Stimulated activated CD4-positive, alpha-beta T cell treated with anti-CD3 and anti-CD28 coated beads, Interleukin-15, amount 100 ng/mL, for 48 hours (primary cell): Measurements from ENCODE around the gene ZNF512.
"Not testable (repeated sequence)": the region's sequence is repeated elsewhere in the genome, so short reads cannot be mapped to it uniquely, and the experiment has no call there.

Source experiments
- DNase-seq, 2 donors: peaks; one replicate each; pipeline ENCODE4 v3.0.0-alpha.2; 2020; ENCODE audit warnings: low read depth in 2 of 2

Gene ZNF512

DNA sequence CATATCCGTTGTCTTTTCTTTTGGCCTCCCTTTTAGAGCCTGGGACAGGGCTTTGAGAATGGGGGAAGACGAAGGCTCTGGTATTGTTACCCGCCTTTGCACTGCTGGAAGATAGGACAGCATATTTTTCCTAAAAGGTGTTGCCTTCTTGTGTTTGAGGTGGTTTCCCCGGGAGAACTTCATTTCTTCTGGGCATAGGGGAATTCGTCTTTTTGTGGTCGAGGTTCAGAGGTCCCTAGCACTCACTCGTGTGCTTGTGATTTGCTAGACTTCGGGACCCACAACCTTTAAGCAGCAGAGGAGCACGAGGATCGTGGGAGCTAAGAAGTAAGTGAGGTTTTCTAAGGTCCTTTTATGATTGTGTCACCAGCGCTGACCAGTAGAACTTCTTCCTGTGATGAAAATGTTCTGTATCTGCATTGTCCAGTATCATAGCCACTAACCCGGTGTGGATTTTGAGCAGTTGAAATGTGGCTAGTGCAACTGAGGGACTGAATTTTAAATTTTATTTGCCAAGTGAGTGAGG, 611 bp downstream of the ZNF512 start:
- no peak for DNase-seq

DNA sequence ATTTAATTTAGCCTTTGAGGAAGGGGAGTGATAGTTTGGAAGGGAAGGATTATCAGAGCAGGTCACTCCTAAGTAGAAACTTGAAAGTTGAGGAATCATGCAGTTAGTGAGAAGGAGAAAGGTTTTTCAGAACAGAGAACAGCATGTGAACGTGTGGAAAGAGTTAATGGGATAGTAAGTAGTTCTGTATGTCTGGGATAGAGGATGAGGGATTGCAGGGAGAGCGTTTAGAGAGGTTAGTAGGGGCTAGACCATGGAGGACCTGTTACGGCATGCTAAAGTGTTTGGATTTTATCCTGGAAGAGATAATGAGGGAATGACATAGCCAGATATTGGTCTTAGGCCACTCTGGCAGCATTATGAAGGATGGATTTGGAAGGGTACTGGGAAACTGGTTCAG, 1.8 kb downstream of the ZNF512 start:
- no peak for DNase-seq

DNA sequence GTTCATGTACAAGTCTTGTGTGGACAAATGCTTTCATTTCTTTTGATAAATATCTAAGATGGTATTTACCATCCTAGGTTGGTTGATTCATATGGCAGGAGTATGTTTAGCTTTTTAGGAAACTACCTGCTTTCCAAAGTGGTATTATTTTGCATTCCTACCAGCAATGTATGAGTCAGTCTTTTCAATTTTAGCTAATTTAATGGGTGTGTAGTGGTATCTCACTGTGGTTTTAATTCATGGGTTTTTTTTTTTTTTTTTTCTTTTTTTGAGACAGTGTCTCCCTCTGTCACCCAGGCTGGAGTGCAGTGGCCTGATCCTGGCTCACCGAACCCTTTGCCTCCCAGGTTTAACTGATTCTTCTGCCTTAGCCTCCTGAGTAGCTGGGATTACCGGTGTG, 4.2 kb downstream of the ZNF512 start:
- no peak for DNase-seq

DNA sequence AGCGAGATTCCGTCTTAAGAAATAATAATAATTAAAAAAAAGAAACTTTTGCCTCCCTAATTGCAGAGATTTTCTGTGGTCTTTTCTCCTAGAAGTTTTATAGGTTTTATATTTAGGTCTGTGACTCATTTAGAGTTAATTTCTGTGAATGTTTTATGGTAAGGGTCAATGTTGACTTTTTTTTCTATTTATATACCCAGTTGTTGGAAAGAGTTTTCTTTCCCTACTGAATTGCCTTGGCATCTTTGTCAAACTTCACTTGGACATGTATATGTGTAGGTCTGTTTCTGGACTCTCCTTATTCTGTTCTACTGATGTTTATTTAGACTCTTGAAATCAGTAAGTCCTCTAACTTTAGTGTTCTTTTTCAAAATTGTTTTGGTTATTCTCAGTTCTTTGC, 5.5 kb downstream of the ZNF512 start:
- DNase-seq: no peak

DNA sequence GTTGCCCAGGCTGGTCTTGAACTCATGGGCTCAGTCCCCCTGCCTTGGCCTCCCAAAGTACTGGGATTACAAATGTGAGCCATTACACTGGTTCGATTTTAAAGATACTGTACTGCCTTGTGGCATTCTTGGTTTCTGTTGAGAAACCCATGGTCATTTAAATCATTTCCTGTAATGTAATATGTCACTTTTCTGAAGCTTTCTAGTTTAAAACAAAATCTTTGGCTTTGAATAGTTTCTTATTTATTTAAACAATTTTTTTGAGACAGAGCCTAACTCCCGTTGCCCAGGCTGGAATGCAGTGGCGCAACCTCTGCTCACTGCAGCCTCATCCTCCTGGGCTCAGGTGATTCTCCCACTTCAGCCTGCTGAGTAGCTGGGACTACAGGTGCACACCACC, 8.9 kb downstream of the ZNF512 start:
- DNase-seq: no peak

DNA sequence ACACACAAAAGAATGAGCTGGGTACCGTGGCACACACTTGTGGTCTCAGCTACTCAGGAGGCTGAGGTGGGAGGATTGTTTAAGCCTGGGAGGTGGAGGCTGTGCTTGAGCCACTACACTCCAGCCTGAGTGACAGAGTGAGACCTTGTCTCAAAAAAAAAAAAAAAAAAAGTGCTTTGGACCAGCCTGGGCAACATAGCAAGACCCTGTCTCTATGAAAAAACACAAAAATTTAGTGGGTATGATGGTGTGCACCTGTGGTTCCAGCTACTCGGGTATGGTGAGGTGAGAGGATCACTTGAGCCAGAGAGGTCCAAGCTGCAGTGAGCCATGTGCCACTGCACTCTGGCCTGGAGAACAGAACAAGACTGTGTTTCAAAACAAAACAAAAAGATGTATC, 10.4 kb downstream of the ZNF512 start:
- no peak for DNase-seq

DNA sequence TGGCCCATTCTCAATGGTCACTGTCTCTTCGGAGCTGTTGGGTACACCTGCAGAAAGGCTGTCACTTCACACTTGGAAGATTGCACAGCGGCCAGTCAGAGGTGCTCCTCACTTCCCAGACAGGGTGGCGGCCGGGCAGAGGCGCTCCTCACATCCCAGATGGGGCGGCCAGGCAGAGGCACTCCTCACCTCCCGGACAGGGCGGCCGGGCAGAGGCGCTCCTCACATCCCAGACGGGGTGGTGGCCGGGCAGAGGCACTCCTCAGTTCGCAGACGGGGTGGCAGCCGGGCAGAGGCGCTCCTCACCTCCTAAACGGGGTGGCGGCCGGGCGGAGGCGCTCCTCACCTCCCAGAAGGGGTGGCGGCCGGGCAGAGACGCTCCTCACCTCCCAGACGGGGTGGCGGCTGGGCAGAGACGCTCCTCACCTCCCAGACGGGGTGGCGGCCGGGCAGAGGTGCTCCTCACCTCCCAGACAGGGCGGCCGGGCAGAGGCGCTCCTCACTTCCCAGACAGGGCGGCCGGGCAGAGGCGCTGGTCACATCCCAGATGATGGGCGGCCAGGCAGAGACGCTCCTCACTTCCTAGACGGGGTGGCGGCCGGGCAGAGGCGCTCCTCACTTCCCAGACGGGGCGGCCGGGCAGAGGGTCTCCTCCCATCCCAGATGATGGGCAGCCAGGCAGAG, 11.3 kb downstream of the ZNF512 start:
- not testable (repeated sequence) for DNase-seq

DNA sequence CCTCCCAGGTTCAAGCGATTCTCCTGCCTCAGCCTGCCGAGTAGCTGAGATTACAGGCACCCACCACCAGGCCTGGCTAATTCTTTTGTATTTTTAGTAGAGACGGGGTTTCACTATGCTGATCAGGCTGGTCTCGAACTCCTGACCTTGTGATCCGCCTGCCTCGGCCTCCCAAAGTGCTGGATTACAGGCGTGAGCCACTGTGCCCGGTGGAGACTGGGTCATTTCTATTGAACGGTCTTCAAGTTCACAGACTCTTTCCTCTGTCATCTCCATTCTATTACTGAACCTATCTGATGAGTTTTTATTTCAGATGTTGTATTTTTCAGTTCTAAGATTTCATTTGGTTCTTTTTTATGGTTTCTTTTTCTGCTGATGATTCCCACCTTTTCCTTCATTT, 12.6 kb downstream of the ZNF512 start:
- DNase-seq: not testable (repeated sequence)

DNA sequence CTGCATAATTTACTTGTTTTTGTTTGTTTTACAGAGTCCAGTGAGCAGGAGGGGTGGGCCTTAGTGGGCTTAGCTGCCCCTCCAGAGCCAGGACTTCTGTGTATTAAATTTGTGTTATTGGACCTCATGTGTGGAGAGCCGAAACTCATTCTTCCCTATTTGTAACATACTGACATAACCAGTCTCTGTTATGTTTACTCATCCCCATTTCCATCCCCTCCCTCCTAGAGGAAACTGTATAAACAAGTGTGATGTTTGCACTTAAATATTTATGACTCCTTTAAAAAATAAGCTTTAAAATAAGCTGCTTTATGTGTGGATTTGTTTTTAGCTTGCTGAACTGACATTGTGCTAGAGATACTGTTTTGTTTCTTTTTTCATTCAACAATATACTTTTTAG, 13.8 kb downstream of the ZNF512 start:
- no peak for DNase-seq

DNA sequence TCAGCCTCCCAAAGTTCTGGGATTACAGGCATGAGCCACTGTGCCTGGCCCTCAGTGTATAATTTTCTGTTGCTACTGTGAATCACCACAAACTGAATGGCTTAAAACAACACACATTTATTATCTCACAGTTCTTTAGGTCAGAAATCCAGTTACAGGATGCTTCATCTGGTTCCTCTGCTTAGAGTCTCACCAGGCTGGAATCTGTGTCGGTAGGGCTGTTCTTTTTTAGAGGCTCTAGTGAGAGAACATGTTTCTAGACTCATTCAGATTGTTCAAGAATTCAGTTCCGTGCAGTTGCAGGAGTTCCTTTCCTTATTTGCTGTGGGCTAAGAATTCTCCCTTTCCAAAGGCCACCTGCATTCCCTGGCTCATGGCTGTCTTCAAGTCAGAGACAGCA, 23.8 kb downstream of the ZNF512 start:
- DNase-seq: no peak

DNA sequence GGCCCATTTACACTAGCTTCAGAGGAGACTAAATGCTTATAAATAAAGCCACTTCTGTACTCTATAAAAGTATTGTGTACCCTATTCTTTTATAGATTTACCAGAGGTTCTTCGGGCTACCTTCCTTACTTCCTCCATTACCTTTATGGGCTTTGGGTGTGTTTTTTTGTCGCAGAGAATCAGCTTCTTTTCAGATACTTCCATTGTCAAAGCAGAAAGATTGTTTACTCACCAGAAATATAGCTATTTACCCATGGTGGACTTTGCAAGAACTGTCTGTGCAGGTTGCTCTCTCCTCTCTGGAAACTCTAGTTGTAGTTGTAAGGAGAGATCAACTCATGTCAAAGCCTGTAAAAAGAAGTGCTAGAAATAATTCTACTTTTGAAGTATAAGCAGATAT, 31.1 kb downstream of the ZNF512 start:
- no peak for DNase-seq

DNA sequence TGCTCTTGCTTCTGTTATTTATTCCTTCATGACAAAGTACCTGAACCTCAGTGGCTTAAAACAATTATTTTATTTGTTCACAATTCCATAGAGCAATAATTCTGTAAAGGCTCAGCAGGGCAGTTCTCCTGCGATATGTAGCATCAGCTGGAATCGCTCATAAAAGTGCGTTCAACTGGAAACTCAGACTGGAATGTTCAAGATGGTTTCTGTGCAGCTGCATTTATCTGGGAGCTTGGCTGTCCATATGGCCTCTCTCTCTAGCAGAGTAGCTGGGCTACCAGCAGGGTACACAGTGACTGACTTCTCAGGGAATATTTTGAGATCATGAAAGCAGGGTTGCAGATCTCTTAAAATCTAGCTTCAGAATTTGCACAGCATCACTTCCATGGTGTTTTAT, 32.5 kb downstream of the ZNF512 start:
- DNase-seq: no peak

DNA sequence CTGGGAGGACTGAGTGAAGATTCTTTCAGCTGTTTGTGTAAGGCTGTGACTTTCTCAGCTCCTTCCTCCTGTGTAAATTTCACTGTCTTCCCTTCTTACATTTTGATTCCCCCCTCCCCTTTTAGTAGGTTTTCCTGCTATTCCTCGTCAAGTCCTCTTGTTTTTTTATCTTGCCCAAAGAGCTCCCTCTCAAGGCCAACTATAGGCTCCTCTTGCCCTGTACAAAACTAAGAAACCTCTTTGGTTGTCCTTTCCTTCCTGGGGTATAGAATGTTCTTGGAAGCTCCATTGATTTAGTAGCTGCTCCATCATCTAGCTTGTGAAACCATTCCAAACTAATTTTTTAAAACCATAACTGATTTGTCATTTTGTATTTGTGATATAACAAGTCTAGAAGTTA, 38.7 kb downstream of the ZNF512 start:
- DNase-seq: no peak

DNA sequence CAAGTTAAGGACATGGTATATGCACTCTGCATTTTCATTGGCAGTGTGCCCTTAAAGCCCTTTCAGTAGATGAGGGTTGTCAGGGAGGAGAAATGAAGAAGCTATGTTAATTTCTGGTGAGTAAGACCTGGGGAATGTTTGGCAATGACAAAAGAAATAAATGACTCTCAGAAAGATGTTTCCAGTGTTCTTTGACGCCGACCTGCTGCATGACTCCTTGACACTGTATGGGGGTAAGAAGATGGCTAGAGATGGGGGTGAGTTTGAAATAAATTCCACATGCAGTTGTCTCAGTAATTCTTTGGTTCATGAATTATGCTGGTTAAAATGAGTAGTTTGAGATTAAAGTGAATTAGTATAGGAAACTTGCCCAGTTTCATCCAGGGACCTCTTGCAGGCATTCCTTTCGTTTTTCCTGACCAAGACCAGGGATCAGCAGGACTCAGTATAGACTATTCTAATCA, 40.1 kb downstream of the ZNF512 start:
- DNase-seq: no peak

DNA sequence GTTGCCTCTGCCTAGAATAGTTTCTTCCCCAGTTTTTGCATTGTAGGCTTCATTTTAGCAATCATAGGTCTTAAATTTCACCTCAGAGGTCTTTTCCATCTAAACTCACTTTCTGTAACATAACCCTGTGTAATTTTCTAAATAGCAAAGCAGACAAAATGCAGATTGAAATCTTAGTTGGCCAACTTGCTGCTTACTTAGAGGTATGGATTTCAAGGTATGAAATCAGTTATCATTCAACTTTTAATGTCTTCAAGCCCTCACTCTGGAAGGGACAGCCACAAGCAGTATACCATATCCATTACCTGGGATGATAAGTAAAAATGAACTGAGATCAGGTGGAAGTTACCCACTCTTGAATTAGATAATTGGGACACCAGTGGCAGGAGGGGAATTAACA, 42.1 kb downstream of the ZNF512 start:
- no peak for DNase-seq

DNA sequence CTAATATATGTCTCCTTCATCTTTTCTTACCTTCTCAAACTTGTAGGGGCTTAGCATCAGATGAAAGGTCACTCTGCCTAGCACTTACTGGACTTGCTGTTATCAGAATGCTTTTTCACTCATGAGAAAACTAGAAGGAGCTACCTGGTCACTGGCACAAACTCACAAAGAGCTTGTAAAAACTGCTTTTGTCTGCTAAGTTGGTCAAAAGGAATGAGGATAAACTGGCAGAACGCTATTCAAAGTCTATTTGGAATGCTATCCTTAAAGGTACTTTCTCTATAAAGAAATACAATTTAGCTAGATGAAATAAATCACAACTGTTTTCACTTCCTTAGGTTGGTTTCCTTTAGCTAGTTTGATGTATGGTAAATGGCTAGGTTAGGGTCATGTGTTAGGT, 43.5 kb downstream of the ZNF512 start:
- DNase-seq: not testable (repeated sequence)

DNA sequence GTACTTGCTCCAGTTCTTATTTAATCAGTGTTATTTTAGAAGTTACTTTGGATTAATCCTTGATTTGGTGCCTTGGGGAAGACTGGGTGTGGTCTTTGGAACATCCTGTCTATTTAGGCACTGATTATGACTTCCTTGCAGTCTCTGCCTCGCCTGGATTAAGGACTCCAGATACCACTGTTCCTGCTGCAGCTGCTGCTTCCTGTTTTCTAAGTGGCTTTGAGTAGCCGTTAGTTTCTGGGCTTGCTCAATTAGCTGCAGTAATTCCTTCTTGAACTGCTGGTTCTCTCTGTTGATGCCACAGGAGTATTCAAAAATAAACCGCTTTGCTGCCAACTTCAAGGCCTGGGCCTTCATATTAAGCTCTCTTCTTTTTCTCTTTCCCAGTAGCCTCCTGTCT, 44.1 kb downstream of the ZNF512 start:
- DNase-seq: not testable (repeated sequence)

DNA sequence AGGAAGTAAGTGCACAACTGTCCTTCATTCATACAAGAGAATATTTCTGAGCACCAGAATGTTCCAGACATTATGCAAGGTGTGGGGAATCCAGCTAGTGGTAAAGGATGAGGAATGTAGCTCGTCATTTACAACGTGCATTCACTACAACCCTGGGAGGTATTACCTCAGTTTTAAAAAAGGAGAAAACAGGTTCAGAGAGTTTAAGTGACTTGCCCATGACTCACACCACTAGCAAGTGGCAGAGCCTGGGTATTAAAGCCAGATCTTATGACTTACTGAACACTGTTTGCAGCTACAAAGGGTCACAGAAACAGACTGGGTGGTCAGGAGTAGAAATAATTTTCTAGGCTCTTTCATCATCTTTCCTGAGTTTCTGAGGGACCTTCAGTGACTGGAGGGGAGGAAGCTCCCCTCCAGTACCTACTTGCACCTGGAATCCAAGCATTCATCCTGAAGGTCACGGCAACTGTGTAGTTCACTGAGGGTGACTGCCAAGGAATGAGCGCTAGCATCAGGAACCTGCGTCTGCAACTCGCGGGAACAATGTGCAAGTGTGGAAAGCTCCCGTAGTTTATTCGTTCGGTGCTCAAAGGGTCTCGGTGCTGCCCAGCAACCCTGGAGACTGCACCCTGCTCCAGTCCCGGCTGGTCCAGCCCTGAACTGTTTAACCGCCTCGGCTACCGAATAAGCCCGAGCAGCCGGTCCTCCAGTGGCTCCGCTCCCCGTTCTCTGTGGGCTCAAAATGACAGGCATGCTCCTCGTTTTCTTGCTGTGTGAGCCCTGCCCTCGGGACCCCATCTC, 45.3 kb downstream of the ZNF512 start:
- no peak for DNase-seq

DNA sequence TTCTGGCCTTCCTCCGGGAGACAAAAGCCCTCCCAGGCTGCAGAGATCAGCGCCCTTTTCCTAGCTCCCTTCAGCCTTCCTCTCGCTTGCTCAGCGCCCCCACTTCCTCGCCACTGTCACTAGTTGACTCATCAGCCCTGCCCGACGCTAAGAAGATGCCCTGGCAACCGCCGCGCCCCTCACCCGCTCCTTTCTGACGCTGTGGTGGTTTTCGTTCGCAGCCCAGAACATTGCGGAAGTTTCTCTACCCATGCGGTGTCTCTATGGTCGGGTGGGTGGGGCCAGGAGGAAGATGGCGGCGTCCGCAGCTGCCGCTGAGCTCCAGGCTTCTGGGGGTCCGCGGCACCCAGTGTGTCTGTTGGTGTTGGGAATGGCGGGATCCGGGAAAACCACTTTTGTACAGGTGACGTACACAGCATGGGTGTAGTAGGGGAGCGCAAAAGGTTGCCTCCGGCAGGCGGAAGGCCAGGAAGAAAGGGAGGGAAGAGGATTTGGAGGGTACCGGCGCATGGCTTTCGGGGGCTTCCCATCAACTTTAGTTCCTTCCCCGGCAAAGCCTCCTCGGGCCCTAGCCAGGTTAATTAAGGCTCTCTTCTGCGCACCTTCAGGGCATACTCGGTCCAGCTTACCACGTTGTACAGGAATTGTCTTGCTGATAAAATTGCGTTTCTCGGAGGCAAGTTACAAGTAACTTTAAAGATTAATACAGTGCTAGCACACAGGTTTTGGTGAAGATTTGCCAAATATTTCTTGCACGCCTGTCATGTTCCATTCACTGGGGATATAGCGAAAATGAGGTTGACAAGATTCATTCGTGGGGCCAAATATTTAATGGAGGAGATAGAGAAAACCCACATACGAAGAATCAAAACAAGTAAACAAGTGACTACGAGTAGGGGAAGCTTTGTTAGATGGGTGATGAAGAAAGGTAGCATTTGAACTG, 46.2 kb downstream of the ZNF512 start, which contains the start of the genes CCDC121 and GPN1:
TSS of gene CCDC121 (minus strand) at position 246 of the 943 bp plus-strand sequence. CDS start 1,213 bp downstream, outside the sequence.
TSS of gene GPN1 (plus strand) at position 284 of the 943 bp plus-strand sequence. CDS start at position 293, 9 bp downstream.
- DNase-seq: peak; percentile 90 to 93

DNA sequence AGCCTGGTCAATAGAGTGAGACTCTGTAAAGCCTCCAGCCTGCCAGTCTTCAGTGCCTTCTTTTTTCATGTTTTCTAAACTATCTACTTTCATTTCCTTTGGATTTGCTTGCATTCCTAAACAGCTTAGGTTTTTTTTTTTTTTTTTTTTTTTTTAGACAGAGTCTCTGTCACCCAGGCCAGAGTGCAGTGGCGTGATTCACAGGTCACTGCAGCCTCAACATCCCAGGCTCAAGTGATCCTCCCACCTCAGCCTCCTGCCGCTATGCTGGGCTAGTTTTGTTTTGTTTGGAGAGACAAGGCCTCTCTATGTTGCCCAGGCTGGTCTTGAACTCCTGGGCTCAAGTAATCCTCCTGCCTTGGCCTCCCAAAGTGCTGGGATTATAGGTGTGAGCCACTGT, 47.4 kb downstream of the ZNF512 start:
- not testable (repeated sequence) for DNase-seq

DNA sequence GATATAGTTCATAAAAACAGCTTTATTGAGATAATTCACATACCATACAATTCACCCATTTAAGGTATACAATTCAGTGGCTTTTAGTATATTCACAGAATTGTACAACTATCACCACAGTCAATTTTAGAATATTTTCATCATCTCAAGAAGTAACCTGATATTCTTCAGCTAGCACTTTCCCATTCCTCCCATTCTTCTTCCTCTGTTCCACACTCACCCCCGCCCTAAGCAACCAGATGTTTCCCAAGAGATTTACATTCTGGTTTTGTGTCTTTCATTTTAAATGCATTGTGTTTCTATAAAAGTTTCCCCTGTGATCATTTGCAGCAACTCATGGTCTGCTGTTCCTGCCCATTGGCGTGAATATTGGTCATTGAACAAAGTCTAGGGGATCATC, 51.4 kb downstream of the ZNF512 start:
- DNase-seq: no peak

DNA sequence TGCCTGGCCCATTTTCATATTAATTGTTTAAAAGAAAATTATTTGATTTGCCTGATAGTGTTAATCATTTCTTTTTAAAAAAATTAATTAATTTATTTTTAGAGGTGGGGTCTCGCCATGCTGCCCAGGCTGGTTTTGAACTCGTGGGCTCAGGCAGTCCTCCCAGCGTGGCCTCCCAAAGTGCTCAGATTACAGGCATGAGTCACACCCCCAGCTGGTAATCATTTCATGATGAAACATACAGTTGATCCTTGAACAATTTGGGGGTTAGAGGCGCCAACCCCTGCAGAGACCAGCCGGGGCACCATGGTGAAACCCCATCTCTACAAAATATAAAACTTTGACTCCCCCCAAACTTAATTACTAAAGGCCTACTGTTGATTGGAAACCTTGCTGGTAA, 53.9 kb downstream of the ZNF512 start:
- DNase-seq: no peak
